Liver (tissue), 3 donors: ENCODE measurements around the gene IRF2BP2.

Experiments
- CTCF ChIP-seq: fragments of 150-350 bp; IDR thresholded peaks from 2 replicates; pipeline ENCODE4 v1.5.1; 2017; ENCODE audit warnings: improper control_type of control experiment, low read depth, low read length; ENCODE audit not compliant: missing input control
- RAD21 ChIP-seq, 2 donors: IDR thresholded peaks; 2 replicates each; pipeline ENCODE4 v1.6.1; 2016; ENCODE audit warnings: antibody characterized with exemption in 2 of 2, mild to moderate bottlenecking in 2 of 2
- donor health status: healthy.
- donor health status: healthy.

- TF ChIP-seq CTCF, result no peak
- no peak for TF ChIP-seq RAD21 (IDR thresholded peaks at IDR 0.05)
Measured at GRCh38 chr1:234621657-234622335, 11.8 kb upstream of the IRF2BP2 start.
